GM10266 (cell line): Measurements from ENCODE around the gene ZC3H7A.

Source experiments
- DNase-seq: peaks from one replicate; pipeline ENCODE4 v3.0.0; 2012; ENCODE audit errors: extremely low spot score
- TF ChIP-seq, protein P1 (sequence below): IDR thresholded peaks from 2 replicates; pipeline ENCODE4 v1.5.1; 2012; ENCODE audit warnings: mild to moderate bottlenecking, low read depth; ENCODE audit not compliant: control insufficient read depth, insufficient read depth; ENCODE audit errors: missing control alignments

The ZC3H7A gene

DNA sequence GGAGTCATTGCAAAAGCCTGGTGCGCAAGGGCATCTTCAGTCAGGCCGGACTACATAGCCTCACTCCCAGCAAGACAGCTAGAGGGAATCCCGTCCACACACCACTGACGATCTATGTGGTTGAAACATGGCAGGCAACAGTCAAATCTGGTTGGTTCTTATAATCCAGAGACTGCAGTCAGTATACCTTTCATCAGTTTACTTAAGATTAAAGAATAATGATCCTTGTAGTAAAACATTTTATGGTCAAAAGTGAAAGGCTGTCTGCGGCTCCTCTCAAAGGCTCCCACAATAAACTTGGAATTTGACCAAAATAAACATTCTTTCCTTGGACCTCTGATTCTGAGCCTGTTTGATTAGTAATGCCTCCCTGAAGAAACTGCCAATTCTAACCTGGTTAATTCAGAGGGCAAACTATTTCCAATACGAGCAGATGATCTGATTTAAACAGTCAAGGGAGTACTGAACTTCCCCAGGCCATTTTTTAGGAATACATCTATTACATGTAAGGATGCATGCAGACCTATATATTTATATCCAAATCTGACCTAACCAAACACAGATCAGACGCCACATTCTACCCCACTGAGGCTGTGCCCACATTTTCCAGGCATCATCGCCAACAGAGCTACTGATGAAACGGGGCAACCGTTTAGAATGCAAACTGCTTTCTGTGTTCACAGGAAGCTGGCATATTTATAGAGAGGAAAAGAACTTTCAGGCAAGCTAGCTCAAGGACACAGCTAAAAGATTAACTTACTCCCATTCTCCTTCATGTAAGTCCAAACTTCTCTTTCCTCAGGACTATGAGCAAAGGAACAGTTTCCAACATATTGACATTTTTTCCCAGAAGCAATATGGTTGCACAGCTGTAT, 39.1 kb downstream of the ZC3H7A start:
- TF ChIP-seq, protein P1, sequence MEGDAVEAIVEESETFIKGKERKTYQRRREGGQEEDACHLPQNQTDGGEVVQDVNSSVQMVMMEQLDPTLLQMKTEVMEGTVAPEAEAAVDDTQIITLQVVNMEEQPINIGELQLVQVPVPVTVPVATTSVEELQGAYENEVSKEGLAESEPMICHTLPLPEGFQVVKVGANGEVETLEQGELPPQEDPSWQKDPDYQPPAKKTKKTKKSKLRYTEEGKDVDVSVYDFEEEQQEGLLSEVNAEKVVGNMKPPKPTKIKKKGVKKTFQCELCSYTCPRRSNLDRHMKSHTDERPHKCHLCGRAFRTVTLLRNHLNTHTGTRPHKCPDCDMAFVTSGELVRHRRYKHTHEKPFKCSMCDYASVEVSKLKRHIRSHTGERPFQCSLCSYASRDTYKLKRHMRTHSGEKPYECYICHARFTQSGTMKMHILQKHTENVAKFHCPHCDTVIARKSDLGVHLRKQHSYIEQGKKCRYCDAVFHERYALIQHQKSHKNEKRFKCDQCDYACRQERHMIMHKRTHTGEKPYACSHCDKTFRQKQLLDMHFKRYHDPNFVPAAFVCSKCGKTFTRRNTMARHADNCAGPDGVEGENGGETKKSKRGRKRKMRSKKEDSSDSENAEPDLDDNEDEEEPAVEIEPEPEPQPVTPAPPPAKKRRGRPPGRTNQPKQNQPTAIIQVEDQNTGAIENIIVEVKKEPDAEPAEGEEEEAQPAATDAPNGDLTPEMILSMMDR, result no peak
- DNase-seq, result no peak

DNA sequence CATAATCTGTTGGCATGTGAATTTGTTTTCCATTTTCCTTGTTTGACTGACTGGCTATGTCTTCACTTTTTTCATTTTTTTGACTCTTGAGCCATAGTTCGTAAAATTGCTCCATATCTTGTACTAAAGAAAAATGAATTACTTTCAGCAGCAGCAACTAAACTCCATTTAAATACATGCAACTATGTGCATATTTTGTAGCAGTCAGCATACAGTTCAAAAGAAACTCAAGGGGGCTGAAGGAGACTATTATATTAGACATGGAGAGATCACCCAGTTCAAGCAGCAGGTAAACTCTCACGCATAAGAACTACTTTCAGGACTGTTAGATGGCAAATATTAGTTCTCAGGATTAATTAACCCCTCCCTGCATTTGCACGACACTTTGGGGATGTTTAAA, 40.8 kb downstream of the ZC3H7A start:
- no peak for DNase-seq
- TF ChIP-seq, protein P1, result no peak

DNA sequence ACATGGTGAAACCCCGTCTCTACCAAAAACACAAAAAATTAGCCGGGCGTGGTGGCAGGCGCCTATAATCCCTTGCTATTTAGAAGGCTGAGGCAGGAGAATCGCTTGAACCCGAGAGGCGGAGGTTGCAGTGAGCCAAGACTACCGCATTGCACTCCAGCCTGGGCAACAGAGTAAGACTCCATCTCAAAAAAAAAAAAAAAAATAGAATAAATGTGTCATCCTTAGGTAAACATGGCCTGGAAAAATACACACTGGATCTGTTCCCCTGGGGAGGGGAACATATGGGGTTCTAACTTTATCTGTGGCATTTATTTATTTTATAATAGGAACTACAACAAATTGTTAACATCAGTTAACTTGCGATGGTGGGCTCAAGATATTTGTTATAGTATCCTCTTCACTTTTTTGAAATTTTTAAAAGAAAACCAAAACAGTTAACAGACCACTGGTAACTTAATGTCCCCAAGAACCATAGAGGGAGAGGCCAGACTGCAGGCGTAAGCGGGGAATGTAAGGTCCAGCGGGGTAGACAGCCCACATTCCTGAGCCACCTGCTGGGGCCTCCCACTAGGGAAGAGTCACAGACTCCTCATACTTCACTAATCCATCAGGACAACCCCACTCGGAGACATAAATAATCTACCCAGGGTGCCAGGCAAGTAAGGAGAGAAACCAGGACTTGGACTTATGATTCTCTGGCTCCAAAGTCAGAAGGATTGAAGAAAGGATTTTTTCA, 41.9 kb downstream of the ZC3H7A start:
- DNase-seq, result no peak

DNA sequence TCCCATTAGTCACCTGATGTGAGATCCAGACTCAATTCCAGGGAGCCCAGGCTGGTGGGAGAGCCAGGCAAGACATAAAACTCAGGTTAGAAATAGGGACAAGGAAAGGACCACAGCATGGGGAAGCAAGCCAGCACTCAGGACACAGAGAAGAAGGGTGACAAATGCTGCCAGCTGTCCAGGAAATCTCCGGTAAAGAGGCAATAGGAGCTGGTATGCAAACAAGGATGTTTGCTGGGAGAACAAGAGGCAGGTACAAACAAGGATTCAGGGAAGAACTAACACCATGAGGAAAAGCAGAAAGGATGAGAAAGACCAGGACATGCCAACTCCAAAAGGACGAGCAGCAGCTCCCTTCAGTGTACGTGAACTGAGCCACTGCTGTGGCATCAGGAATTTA, 44.2 kb downstream of the ZC3H7A start:
- TF ChIP-seq, protein P1, result no peak
- DNase-seq, result no peak

More for the DNA sequence above, 41.9 kb downstream of the ZC3H7A start:
- TF ChIP-seq, protein P1, result no peak

DNA sequence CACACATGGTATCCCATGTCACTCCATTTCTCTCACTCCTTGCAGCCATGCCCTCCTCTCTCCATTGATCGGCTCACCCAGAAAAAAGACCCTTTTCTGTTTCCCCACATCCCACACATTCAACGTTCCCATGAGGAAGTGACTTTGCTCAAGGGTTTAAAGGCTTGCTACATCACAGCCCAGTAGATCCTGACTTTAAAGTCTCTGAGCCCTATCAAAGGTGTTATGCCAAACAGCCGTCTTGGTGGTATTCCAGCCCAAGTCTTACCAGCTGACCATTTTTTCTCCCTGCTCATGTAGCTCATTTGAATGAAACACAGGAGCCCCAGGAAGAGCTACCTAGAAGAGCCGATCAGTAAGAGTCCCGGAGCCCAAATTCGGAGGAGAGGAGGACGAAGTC, 47.0 kb downstream of the ZC3H7A start:
- no peak for DNase-seq

DNA sequence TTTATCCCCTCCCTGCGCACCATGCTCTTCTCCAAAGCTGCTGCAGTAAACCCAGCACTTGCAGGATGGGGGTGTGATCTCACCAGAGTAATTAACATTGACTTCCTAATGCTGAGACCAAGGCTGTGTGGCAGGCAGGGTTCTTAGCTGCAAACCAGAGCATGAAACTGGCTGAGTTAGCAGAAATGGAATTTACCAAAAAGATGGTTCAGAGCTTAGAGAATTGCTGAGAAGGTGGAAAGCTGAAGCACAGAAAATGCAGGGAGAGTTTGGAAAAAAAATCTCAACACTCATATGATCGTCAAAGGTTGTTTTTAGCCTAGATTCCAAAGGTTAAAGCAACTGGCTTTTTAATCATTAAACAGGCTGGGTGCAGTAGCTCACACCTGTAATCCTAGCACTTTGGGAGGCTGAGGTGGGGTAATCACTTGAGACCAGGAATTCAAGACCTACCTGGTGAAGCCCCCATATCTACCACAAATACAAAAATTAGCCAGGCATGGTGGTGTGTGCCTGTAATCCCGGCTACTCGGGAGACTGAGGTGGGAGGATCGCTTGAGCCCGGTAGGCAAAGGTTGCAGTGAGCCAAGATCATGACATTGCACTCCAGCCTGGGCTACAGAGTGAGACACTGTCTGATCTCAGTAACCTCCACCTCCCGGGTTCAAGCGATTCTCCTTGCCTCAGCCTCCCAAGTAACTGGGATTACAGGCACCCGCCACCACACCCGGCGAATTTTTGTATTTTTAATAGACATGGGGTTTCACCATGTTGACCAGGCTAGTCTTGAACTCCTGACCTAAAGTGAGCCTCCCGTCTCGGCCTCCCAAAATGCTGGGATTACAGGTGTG, 48.4 kb downstream of the ZC3H7A start:
- TF ChIP-seq, protein P1, result no peak
- DNase-seq, result no peak

More for the DNA sequence above, 47.0 kb downstream of the ZC3H7A start:
- TF ChIP-seq, protein P1, result no peak
